A549 (cell line): Measurements from ENCODE around the gene RPLP1.

Source experiments
- CBX8 ChIP-seq: fragments of 200-600 bp; sonication (generic); IDR thresholded peaks from 2 replicates; pipeline ENCODE4 v1.6.1; 2016
- CEBPB ChIP-seq, 2 experiments: fragments of >200 bp in 1 of 2; sonication (Bioruptor Twin) in 1 of 2; formaldehyde crosslinking in 1 of 2; IDR thresholded peaks; 2 replicates each; pipeline ENCODE4 v1.6.1; 2012 to 2016
- CHD4 ChIP-seq: fragments of 200-600 bp; sonication (generic); IDR thresholded peaks from 2 replicates; pipeline ENCODE4 v1.6.1; 2016; ENCODE audit warnings: antibody characterized with exemption, mild to moderate bottlenecking, borderline replicate concordance
- FOSL2 ChIP-seq, 2 experiments: fragments of 450-650 bp in 1 of 2; fragments of >200 bp in 1 of 2; sonication (Bioruptor Twin) in 1 of 2; formaldehyde crosslinking; IDR thresholded peaks; 2 replicates each; pipeline versions ENCODE4 v1.5.0 to v1.6.1; 2016 to 2020; ENCODE audit warnings: mild to moderate bottlenecking in 1 of 2, moderate library complexity in 1 of 2
- HMGXB4 ChIP-seq: fragments of 250-450 bp; sonication (Bioruptor Pico); IDR thresholded peaks from 2 replicates; pipeline ENCODE4 v1.5.0; 2021; ENCODE audit warnings: mild to moderate bottlenecking, moderate library complexity, borderline replicate concordance
- MAZ ChIP-seq: fragments of 150-350 bp; IDR thresholded peaks from 2 replicates; pipeline ENCODE4 v1.6.1; 2014; ENCODE audit warnings: antibody characterized with exemption, low read depth, low read length, borderline replicate concordance
- NR3C1 ChIP-seq: fragments of >200 bp; sonication (Bioruptor Twin); formaldehyde crosslinking; IDR thresholded peaks from 3 replicates; pipeline ENCODE4 v1.6.1; 2017
- POLR2A ChIP-seq: IDR thresholded peaks from 2 replicates; pipeline ENCODE4 v1.6.1; 2012; ENCODE audit warnings: mild to moderate bottlenecking, low read length
- REST ChIP-seq: fragments of 200-600 bp; sonication (generic); IDR thresholded peaks from 2 replicates; pipeline ENCODE4 v1.6.1; 2016; ENCODE audit warnings: antibody characterized with exemption, mild to moderate bottlenecking, moderate library complexity
- SMC3 ChIP-seq: fragments of >200 bp; sonication (Bioruptor Twin); formaldehyde crosslinking; IDR thresholded peaks from 3 replicates; pipeline ENCODE4 v1.6.1; 2018; ENCODE audit warnings: inconsistent platforms
- TF ChIP-seq, protein P1 (sequence below): fragments of >200 bp; sonication (Bioruptor Twin); formaldehyde crosslinking; IDR thresholded peaks from 3 replicates; pipeline ENCODE4 v1.5.1; 2016

DNA sequence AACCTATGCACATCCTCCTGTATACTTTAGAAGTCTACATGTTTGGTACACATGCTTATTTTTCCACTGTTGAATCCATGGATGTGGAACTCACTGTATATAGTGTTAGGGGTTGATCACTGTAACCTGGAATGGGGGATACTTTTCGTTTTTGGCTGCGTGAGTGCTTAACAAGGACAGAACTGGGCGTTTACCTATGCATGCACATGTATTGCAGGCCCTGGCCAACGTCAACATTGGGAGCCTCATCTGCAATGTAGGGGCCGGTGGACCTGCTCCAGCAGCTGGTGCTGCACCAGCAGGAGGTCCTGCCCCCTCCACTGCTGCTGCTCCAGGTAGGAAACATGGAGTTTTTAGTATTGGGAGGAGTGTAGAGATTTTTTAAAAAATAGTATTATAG lies 2.3 kb downstream of the RPLP1 start:
- no peak for TF ChIP-seq NR3C1
- no peak for TF ChIP-seq POLR2A
- TF ChIP-seq, protein P1, sequence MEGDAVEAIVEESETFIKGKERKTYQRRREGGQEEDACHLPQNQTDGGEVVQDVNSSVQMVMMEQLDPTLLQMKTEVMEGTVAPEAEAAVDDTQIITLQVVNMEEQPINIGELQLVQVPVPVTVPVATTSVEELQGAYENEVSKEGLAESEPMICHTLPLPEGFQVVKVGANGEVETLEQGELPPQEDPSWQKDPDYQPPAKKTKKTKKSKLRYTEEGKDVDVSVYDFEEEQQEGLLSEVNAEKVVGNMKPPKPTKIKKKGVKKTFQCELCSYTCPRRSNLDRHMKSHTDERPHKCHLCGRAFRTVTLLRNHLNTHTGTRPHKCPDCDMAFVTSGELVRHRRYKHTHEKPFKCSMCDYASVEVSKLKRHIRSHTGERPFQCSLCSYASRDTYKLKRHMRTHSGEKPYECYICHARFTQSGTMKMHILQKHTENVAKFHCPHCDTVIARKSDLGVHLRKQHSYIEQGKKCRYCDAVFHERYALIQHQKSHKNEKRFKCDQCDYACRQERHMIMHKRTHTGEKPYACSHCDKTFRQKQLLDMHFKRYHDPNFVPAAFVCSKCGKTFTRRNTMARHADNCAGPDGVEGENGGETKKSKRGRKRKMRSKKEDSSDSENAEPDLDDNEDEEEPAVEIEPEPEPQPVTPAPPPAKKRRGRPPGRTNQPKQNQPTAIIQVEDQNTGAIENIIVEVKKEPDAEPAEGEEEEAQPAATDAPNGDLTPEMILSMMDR = no peak
- TF ChIP-seq CEBPB (IDR thresholded peaks at IDR 0.05) = no peak
- no peak for TF ChIP-seq CHD4
- no peak for TF ChIP-seq REST
- no peak for TF ChIP-seq CBX8
- TF ChIP-seq MAZ = no peak
- no peak for TF ChIP-seq SMC3
- TF ChIP-seq HMGXB4 = no peak
- no peak for TF ChIP-seq FOSL2 (IDR thresholded peaks at IDR 0.05)
- TF ChIP-seq FOSL2 (CRISPR knock-in tag; IDR thresholded peaks at IDR 0.05) = no peak
